ENCODE results near the gene GTF3C2.

GRCh38 chr2:27285481-27285880, 71.1 kb downstream of the GTF3C2 start:
- TF ChIP-seq, protein P1, sequence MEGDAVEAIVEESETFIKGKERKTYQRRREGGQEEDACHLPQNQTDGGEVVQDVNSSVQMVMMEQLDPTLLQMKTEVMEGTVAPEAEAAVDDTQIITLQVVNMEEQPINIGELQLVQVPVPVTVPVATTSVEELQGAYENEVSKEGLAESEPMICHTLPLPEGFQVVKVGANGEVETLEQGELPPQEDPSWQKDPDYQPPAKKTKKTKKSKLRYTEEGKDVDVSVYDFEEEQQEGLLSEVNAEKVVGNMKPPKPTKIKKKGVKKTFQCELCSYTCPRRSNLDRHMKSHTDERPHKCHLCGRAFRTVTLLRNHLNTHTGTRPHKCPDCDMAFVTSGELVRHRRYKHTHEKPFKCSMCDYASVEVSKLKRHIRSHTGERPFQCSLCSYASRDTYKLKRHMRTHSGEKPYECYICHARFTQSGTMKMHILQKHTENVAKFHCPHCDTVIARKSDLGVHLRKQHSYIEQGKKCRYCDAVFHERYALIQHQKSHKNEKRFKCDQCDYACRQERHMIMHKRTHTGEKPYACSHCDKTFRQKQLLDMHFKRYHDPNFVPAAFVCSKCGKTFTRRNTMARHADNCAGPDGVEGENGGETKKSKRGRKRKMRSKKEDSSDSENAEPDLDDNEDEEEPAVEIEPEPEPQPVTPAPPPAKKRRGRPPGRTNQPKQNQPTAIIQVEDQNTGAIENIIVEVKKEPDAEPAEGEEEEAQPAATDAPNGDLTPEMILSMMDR (IDR thresholded peaks at IDR 0.05), result no peak
- no peak for TF ChIP-seq POLR2A (IDR thresholded peaks at IDR 0.05)

All from heart left ventricle (tissue), 13 donors.